SU-DHL-6 (cell line): ENCODE measurements around the gene ARHGAP5.

ENCODE experiments used
- H2AFZ ChIP-seq: fragments of 200-600 bp; sonication (generic); 2 replicates; pipeline ENCODE4 v1.6.1; 2014; ENCODE audit warnings: low read depth, mild to moderate bottlenecking, moderate library complexity, mixed read lengths, antibody characterized with exemption, low read length; ENCODE audit not compliant: severe bottlenecking
- H3F3A ChIP-seq: fragments of 200-600 bp; shearing (Covaris generic); 2 replicates; pipeline ENCODE4 v1.6.0; 2016; ENCODE audit warnings: antibody characterized with exemption, mild to moderate bottlenecking; ENCODE audit not compliant: insufficient read depth
- H3K27ac ChIP-seq: fragments of 200-600 bp; sonication (generic); 2 replicates; pipeline ENCODE4 v1.5.1; 2016; ENCODE audit warnings: low read depth, mild to moderate bottlenecking, low read length, moderate library complexity, mixed read lengths
- H3K27me3 ChIP-seq: fragments of 200-600 bp; sonication (generic), shearing (Covaris generic); 2 replicates; pipeline ENCODE4 v1.6.0; 2014; ENCODE audit warnings: mild to moderate bottlenecking, low read length
- H3K36me3 ChIP-seq: fragments of 200-600 bp; sonication (generic); 2 replicates; pipeline ENCODE4 v1.6.1; 2014; ENCODE audit warnings: mild to moderate bottlenecking, low read length, mixed read lengths
- H3K4me2 ChIP-seq: fragments of 300-600, 200-600 bp; shearing (Covaris generic), sonication (generic); 2 replicates; pipeline ENCODE4 v1.6.0; 2014; ENCODE audit warnings: low read length, low read depth, mild to moderate bottlenecking; ENCODE audit not compliant: poor library complexity, severe bottlenecking
- H3K4me3 ChIP-seq: fragments of 200-600 bp; sonication (generic); 2 replicates; pipeline ENCODE4 v1.5.1; 2014; ENCODE audit warnings: antibody characterized with exemption, low read length, mild to moderate bottlenecking, mixed read lengths; ENCODE audit not compliant: insufficient read depth, poor library complexity, severe bottlenecking
- H3K79me2 ChIP-seq: fragments of 200-600 bp; sonication (generic); 2 replicates; pipeline ENCODE4 v1.6.1; 2014; ENCODE audit warnings: mild to moderate bottlenecking, low read length, moderate library complexity; ENCODE audit not compliant: insufficient read depth
- H3K9ac ChIP-seq: fragments of 200-600 bp; sonication (generic); 2 replicates; pipeline ENCODE4 v1.7.0; 2014; ENCODE audit warnings: mild to moderate bottlenecking, low read length
- H3K9me2 ChIP-seq: fragments of 200-600 bp; sonication (generic); replicated peaks from 2 replicates; pipeline ENCODE4 v1.6.1; 2014; ENCODE audit warnings: low read length; ENCODE audit not compliant: insufficient read depth
- H3K9me3 ChIP-seq: fragments of 200-600 bp; sonication (generic); 2 replicates; pipeline ENCODE4 v1.6.1; 2014; ENCODE audit warnings: low read length, mixed read lengths; ENCODE audit not compliant: insufficient read depth
- H4K20me1 ChIP-seq: fragments of 200-600 bp; sonication (generic); 2 replicates; pipeline ENCODE4 v1.6.1; 2014; ENCODE audit warnings: low read depth, mild to moderate bottlenecking, antibody characterized with exemption, low read length, moderate library complexity, mixed read lengths
- CTCF ChIP-seq: fragments of 200-600 bp; sonication (generic); IDR thresholded peaks from one replicate; pipeline ENCODE4 v1.5.1; 2017; ENCODE audit warnings: antibody characterized with exemption, mild to moderate bottlenecking, low read length, moderate library complexity; ENCODE audit not compliant: insufficient read depth, poor library complexity, severe bottlenecking
- EZH2phosphoT487 ChIP-seq: fragments of 200-600 bp; sonication (generic), shearing (Covaris generic); conservative IDR thresholded peaks from 2 replicates; pipeline ENCODE4 v1.6.1; 2018; ENCODE audit warnings: mild to moderate bottlenecking, antibody characterized with exemption, low read length, moderate library complexity, mixed read lengths

The ARHGAP5 gene

GRCh38 chr14:32077081-32078022 is at the start of gene ARHGAP5:
TSS of gene ARHGAP5 (plus strand) at chr14:32077304. CDS start at chr14:32090670, 13,366 bp downstream.
- H3K79me2 ChIP-seq, result no peaks in the 10 kb centered on the region

GRCh38 chr14:32028599-32028998 is 48.5 kb upstream of the ARHGAP5 start:
- TF ChIP-seq EZH2phosphoT487 (no peak), CTCF (no peak)
- no peaks in the 10 kb centered on the region for H3K9me2 ChIP-seq
- H3K4me3 ChIP-seq, result no peak overlapping the region
- H3K9ac ChIP-seq, result no peak overlapping the region
- no peaks in the 10 kb centered on the region for H3K36me3 ChIP-seq
- H3K4me2 ChIP-seq, result no peak overlapping the region
- no peaks in the 10 kb centered on the region for H3K79me2 ChIP-seq
- H3K9me3 ChIP-seq, result no peaks in the 10 kb centered on the region
- H3K27ac ChIP-seq, result no peak overlapping the region
- no peaks in the 10 kb centered on the region for H3F3A ChIP-seq
- H3K27me3 ChIP-seq, result no peaks in the 10 kb centered on the region
- H2AFZ ChIP-seq, result no peak overlapping the region
- no peaks in the 10 kb centered on the region for H4K20me1 ChIP-seq

More at GRCh38 chr14:32077081-32078022, at the start of gene ARHGAP5:
- Histone ChIP-seq H3K4me2 (peak within 1 kb of the TSS; percentile 66), H3K27ac (no peak within 1 kb of the TSS; the same call in 1 of the 2 replicates), H3K9ac (peak within 1 kb of the TSS; percentile 64), H3K9me2 (no peaks in the 10 kb centered on the region), H4K20me1 (peaks cover 7% of the 10 kb centered on the region), H3K36me3 (no peaks in the 10 kb centered on the region), H3F3A (peaks cover 15% of the 10 kb centered on the region; the same call in 1 of the 2 replicates), H3K27me3 (no peaks in the 10 kb centered on the region), H3K9me3 (no peaks in the 10 kb centered on the region), H2AFZ (peak within 1 kb of the TSS; percentile 99), H3K4me3 (peak within 1 kb of the TSS; percentile 83)
- no peak for TF ChIP-seq CTCF
- TF ChIP-seq EZH2phosphoT487, result no peak

- H3K4me2 ChIP-seq, result no peak overlapping the region
- H3F3A ChIP-seq, result no peaks in the 10 kb centered on the region
- H4K20me1 ChIP-seq, result no peaks in the 10 kb centered on the region
- H3K79me2 ChIP-seq, result no peaks in the 10 kb centered on the region
- H3K4me3 ChIP-seq, result no peak overlapping the region
- H3K27ac ChIP-seq, result no peak overlapping the region
- TF ChIP-seq CTCF (no peak), EZH2phosphoT487 (no peak)
- no peak overlapping the region for H2AFZ ChIP-seq
- H3K27me3 ChIP-seq, result no peaks in the 10 kb centered on the region
- no peaks in the 10 kb centered on the region for H3K9me3 ChIP-seq
- no peaks in the 10 kb centered on the region for H3K36me3 ChIP-seq
- no peaks in the 10 kb centered on the region for H3K9me2 ChIP-seq
- H3K9ac ChIP-seq, result no peak overlapping the region
Observed at GRCh38 chr14:32033543-32033942, 43.6 kb upstream of the ARHGAP5 start.
